HEK293 (cell line): ENCODE results near the gene CD9.
"Not testable (repeated sequence)": the region's sequence is repeated elsewhere in the genome, so short reads cannot be mapped to it uniquely, and the experiment has no call there.

ENCODE experiments used
- CTCF ChIA-PET: fragments of 350-600 bp; formaldehyde crosslinking; extraction: SDS; loops from one replicate; lab custom pipeline; 2021; ENCODE audit warnings: antibody characterized with exemption; lab: Yijun Ruan, JAX
- POLR2A ChIA-PET: fragments of 300-600 bp; formaldehyde crosslinking; extraction: SDS; loops from one replicate; lab custom pipeline; 2020; ENCODE audit warnings: antibody characterized with exemption, inconsistent platforms; lab: Yijun Ruan, JAX
- H3K27ac ChIP-seq: fragments of 200-500 bp; sonication (Bioruptor generic); 2 replicates; pipeline ENCODE4 v1.5.1; 2014; ENCODE audit warnings: low read depth, low read length, control low read depth, inconsistent platforms; ENCODE audit errors: extremely low read depth
- H3K36me3 ChIP-seq, 2 experiments: fragments of 200-500 bp in 1 of 2; sonication (Bioruptor generic) in 1 of 2; 1 replicate in 1 of 2; 2 replicates in 1 of 2; pipeline ENCODE4 v1.5.1; 2014 to 2017; ENCODE audit warnings: inconsistent platforms in 2 of 2, low read length in 2 of 2; ENCODE audit not compliant: control insufficient read depth in 2 of 2, insufficient read depth in 1 of 2
- H3K4me1 ChIP-seq: fragments of 200-500 bp; sonication (Bioruptor generic); 2 replicates; pipeline ENCODE4 v1.5.1; 2014; ENCODE audit warnings: mild to moderate bottlenecking, low read length, inconsistent platforms; ENCODE audit not compliant: control insufficient read depth, insufficient read depth
- H3K4me3 ChIP-seq: 2 replicates; pipeline ENCODE4 v1.5.1; 2011; ENCODE audit warnings: low read depth, mild to moderate bottlenecking, control low read depth, low read length, moderate library complexity
- H3K9me3 ChIP-seq: fragments of 200-500 bp; sonication (Bioruptor generic); 2 replicates; pipeline ENCODE4 v1.5.1; 2014; ENCODE audit warnings: low read depth, low read length, inconsistent platforms; ENCODE audit not compliant: control insufficient read depth, insufficient read depth
- BCL6B ChIP-seq: fragments of 450-650 bp; formaldehyde crosslinking; IDR thresholded peaks from 2 replicates; pipeline ENCODE4 v1.5.1; 2017; ENCODE audit warnings: missing biosample characterization, missing genetic modification characterization
- RBAK ChIP-seq: fragments of 450-650 bp; formaldehyde crosslinking; IDR thresholded peaks from 2 replicates; pipeline ENCODE4 v1.5.1; 2016; ENCODE audit warnings: missing biosample characterization, missing genetic modification characterization
- SCRT2 ChIP-seq: fragments of 450-650 bp; formaldehyde crosslinking; IDR thresholded peaks from 2 replicates; pipeline ENCODE4 v1.5.1; 2016; ENCODE audit warnings: missing biosample characterization, missing genetic modification characterization
- SETDB1 ChIP-seq: IDR thresholded peaks from one replicate; pipeline ENCODE4 v1.6.1; 2017; ENCODE audit warnings: mild to moderate bottlenecking, low read length, moderate library complexity, mixed read lengths; ENCODE audit not compliant: insufficient read length
- SP7 ChIP-seq: fragments of 450-650 bp; formaldehyde crosslinking; IDR thresholded peaks from 2 replicates; pipeline ENCODE4 v1.5.1; 2016; ENCODE audit warnings: missing biosample characterization, missing genetic modification characterization
- WT1 ChIP-seq: fragments of 450-650 bp; formaldehyde crosslinking; IDR thresholded peaks from 2 replicates; pipeline ENCODE4 v1.5.1; 2016; ENCODE audit warnings: missing biosample characterization, missing genetic modification characterization
- ZBTB48 ChIP-seq: fragments of 450-650 bp; formaldehyde crosslinking; IDR thresholded peaks from 2 replicates; pipeline ENCODE4 v1.5.1; 2016; ENCODE audit warnings: missing biosample characterization, missing genetic modification characterization
- ZFP41 ChIP-seq: fragments of 450-650 bp; formaldehyde crosslinking; IDR thresholded peaks from 2 replicates; pipeline ENCODE4 v1.5.1; 2016; ENCODE audit warnings: missing biosample characterization, missing genetic modification characterization, borderline replicate concordance
- ZNF10 ChIP-seq: fragments of 450-650 bp; formaldehyde crosslinking; IDR thresholded peaks from 2 replicates; pipeline ENCODE4 v1.5.1; 2017; ENCODE audit warnings: missing biosample characterization, missing genetic modification characterization
- ZNF184 ChIP-seq: fragments of 450-650 bp; IDR thresholded peaks from 2 replicates; pipeline ENCODE4 v1.5.1; 2018; ENCODE audit warnings: missing biosample characterization, mild to moderate bottlenecking, missing genetic modification characterization
- ZNF2 ChIP-seq: fragments of 450-650 bp; formaldehyde crosslinking; IDR thresholded peaks from 2 replicates; pipeline ENCODE4 v1.5.1; 2016; ENCODE audit warnings: missing biosample characterization, missing genetic modification characterization
- ZNF214 ChIP-seq: fragments of 450-650 bp; formaldehyde crosslinking; IDR thresholded peaks from 2 replicates; pipeline ENCODE4 v1.5.1; 2017; ENCODE audit warnings: missing biosample characterization, mild to moderate bottlenecking, missing genetic modification characterization, borderline replicate concordance
- ZNF280D ChIP-seq: fragments of 450-650 bp; formaldehyde crosslinking; IDR thresholded peaks from 2 replicates; pipeline ENCODE4 v1.5.1; 2016; ENCODE audit warnings: missing biosample characterization, missing genetic modification characterization
- ZNF391 ChIP-seq: fragments of 450-650 bp; formaldehyde crosslinking; IDR thresholded peaks from 2 replicates; pipeline ENCODE4 v1.5.1; 2016; ENCODE audit warnings: low read depth, missing biosample characterization, missing genetic modification characterization, borderline replicate concordance
- ZNF398 ChIP-seq: fragments of 450-650 bp; formaldehyde crosslinking; IDR thresholded peaks from 2 replicates; pipeline ENCODE4 v1.5.1; 2017; ENCODE audit warnings: missing biosample characterization, missing genetic modification characterization
- ZNF426 ChIP-seq: fragments of 450-650 bp; formaldehyde crosslinking; IDR thresholded peaks from 2 replicates; pipeline ENCODE4 v1.5.1; 2017; ENCODE audit warnings: missing biosample characterization, missing genetic modification characterization, mild to moderate bottlenecking, inconsistent platforms, moderate library complexity
- ZNF48 ChIP-seq: fragments of 450-650 bp; formaldehyde crosslinking; IDR thresholded peaks from 2 replicates; pipeline ENCODE4 v1.5.1; 2016; ENCODE audit warnings: missing biosample characterization, missing genetic modification characterization
- ZNF558 ChIP-seq: fragments of 450-650 bp; formaldehyde crosslinking; IDR thresholded peaks from 2 replicates; pipeline ENCODE4 v1.5.1; 2016; ENCODE audit warnings: missing biosample characterization, missing genetic modification characterization
- ZNF610 ChIP-seq: fragments of 450-650 bp; formaldehyde crosslinking; IDR thresholded peaks from 2 replicates; pipeline ENCODE4 v1.5.1; 2016; ENCODE audit warnings: missing biosample characterization, missing genetic modification characterization, borderline replicate concordance
- ZNF639 ChIP-seq: fragments of 450-650 bp; formaldehyde crosslinking; IDR thresholded peaks from 2 replicates; pipeline ENCODE4 v1.5.1; 2016; ENCODE audit warnings: missing biosample characterization, missing genetic modification characterization
- ZNF660 ChIP-seq: fragments of 450-650 bp; IDR thresholded peaks from 2 replicates; pipeline ENCODE4 v1.5.1; 2018; ENCODE audit warnings: missing biosample characterization, mild to moderate bottlenecking, missing genetic modification characterization
- ZNF76 ChIP-seq: fragments of 450-650 bp; formaldehyde crosslinking; IDR thresholded peaks from 2 replicates; pipeline ENCODE4; 2016; ENCODE audit warnings: low read depth, missing biosample characterization, missing genetic modification characterization, borderline replicate concordance
- ZSCAN16 ChIP-seq: fragments of 450-650 bp; formaldehyde crosslinking; IDR thresholded peaks from 2 replicates; pipeline ENCODE4 v1.5.1; 2016; ENCODE audit warnings: missing biosample characterization, missing genetic modification characterization
- ZSCAN30 ChIP-seq: fragments of 450-650 bp; IDR thresholded peaks from 2 replicates; pipeline ENCODE4 v1.5.1; 2018; ENCODE audit warnings: missing biosample characterization, mild to moderate bottlenecking, missing genetic modification characterization, moderate library complexity

CD9 gene

GRCh38 chr12:6208130-6208529 lies 7.9 kb downstream of the CD9 start:
- CTCF ChIA-PET: interaction anchor here (0.6 to 1.4 kb wide), 4 partner anchors 64 to 312 kb away, joined by 3 to 5 read pairs (median 4); no protein-coding TSS in a partner anchor
- H3K9me3 ChIP-seq: no peaks in the 10 kb centered on the region
- H3K4me3 ChIP-seq: no peak overlapping the region
- no peak overlapping the region for H3K27ac ChIP-seq
- no peaks in the 10 kb centered on the region for H3K4me1 ChIP-seq
- no peaks in the 10 kb centered on the region; a peak in 1 of 3 replicates for H3K36me3 ChIP-seq
- POLR2A ChIA-PET: interaction anchor here (0.7 to 1.2 kb wide), 2 partner anchors 13 to 124 kb away, joined by 3 read pairs; no protein-coding TSS in a partner anchor
- TF ChIP-seq ZSCAN30 (tag by site-specific recombination): no peak
- no peak for TF ChIP-seq RBAK (tag by site-specific recombination)
- no peak for TF ChIP-seq BCL6B (tag by site-specific recombination)
- no peak for TF ChIP-seq ZNF184 (tag by site-specific recombination)
- TF ChIP-seq ZNF76: no peak
- no peak for TF ChIP-seq ZNF10 (tag by site-specific recombination)
- TF ChIP-seq ZSCAN16 (tag by site-specific recombination): no peak
- TF ChIP-seq SCRT2 (tag by site-specific recombination): no peak
- TF ChIP-seq ZNF558 (tag by site-specific recombination): no peak
- TF ChIP-seq SP7 (tag by site-specific recombination): no peak
- TF ChIP-seq ZNF2: no peak
- TF ChIP-seq ZNF48 (tag by site-specific recombination): no peak
- no peak for TF ChIP-seq ZBTB48 (tag by site-specific recombination)
- TF ChIP-seq ZNF280D (tag by site-specific recombination): no peak
- TF ChIP-seq, all 188 proteins: peak for 0

GRCh38 chr12:6209428-6209827 lies 9.2 kb downstream of the CD9 start:
- H3K36me3 ChIP-seq, CTCF ChIA-PET, H3K4me3 ChIP-seq, H3K27ac ChIP-seq, H3K9me3 ChIP-seq, H3K4me1 ChIP-seq: not testable (repeated sequence)
- POLR2A ChIA-PET: interaction anchor here (1.0 kb wide), 1 partner anchor 8 kb away, joined by 3 read pairs; no protein-coding TSS in a partner anchor

- H3K4me3 ChIP-seq: no peak overlapping the region
- H3K4me1 ChIP-seq: no peaks in the 10 kb centered on the region
- H3K36me3 ChIP-seq: no peaks in the 10 kb centered on the region; a peak in 1 of 3 replicates
- POLR2A ChIA-PET: interaction anchor here (0.6 kb wide), 1 partner anchor 181 kb away, joined by 5 read pairs; no protein-coding TSS in a partner anchor
- no peaks in the 10 kb centered on the region for H3K9me3 ChIP-seq
- H3K27ac ChIP-seq: no peak overlapping the region
- CTCF ChIA-PET: interaction anchor here (0.9 kb wide), 1 partner anchor 16 kb away, joined by 3 read pairs; no protein-coding TSS in a partner anchor
- no peak for TF ChIP-seq ZNF660 (tag by site-specific recombination)
- no peak for TF ChIP-seq ZFP41 (tag by site-specific recombination)
- no peak for TF ChIP-seq ZNF426
- no peak for TF ChIP-seq ZNF214 (tag by site-specific recombination)
- no peak for TF ChIP-seq WT1 (tag by site-specific recombination)
- TF ChIP-seq ZNF639 (tag by site-specific recombination): no peak
- no peak for TF ChIP-seq ZNF391 (tag by site-specific recombination)
- TF ChIP-seq SP7 (tag by site-specific recombination): no peak
- no peak for TF ChIP-seq ZSCAN30 (tag by site-specific recombination)
- TF ChIP-seq ZNF398 (tag by site-specific recombination): no peak
- no peak for TF ChIP-seq ZNF610 (tag by site-specific recombination)
- TF ChIP-seq SETDB1: no peak
Measured at GRCh38 chr12:6211421-6211869, 11.2 kb downstream of the CD9 start.
